Measurements from ENCODE around the gene NCKAP1. TPM values are rescaled to one million over a fixed set of nuclear protein-coding genes. Genes with fewer than 3 reads are reported as not detected.
"Not testable (repeated sequence)": the region's sequence is repeated elsewhere in the genome, so short reads cannot be mapped to it uniquely, and the experiment has no call there.

NCKAP1 gene
- polyA plus RNA-seq, 3 donors from 2014 or later = 0.52 to 3.7 (median 2.2) TPM

DNA sequence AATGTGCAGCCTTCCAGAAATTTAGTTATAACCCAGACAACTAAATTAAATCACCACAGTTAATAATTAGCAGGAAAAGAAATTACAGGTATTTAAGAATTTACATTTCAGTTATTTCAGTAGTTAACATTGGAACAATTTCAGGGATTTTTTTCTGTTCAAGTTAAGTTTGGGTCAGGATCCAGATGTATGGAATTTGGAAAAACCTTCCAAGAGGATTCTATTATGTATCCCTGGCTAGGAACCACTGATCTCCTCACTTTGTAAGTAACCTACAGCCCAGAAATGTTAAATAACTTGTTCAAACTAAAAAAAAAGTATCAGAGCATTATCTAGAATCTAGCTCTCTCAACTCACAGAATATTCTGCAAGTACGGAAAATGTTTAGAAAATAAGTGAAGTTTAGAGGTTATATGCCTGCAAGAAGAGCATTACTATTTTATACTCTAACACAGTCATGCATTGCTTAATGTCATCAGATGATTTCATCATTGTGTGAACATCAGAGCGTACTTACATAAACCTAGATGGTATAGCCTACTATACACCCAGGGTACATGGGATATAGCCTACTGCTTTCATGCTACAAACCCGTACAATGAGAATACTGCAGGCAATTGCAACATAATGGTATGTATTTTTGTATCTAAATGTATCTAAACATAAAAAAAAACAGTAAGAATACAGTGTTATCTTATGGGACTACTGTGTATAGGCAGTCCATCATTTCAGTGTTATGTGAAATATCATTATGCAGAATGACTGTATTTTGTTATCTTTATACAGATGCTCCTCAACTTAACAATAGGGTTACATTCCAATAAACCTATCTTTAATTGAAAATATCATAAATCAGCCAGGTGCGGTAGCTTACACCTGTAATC is 6.1 kb downstream of the NCKAP1 start:
- no peak overlapping the region for H3K4me3 Mint-ChIP-seq
- H3K9me3 Mint-ChIP-seq = no peaks in the 10 kb centered on the region
- H3K4me1 Mint-ChIP-seq = peaks cover 20 to 23% of the 10 kb centered on the region in 2 donors
- H3K27me3 Mint-ChIP-seq (ENCODE audit: low read depth in 3 of 3) = peaks cover 14 to 20% (median 17%) of the 10 kb centered on the region in 3 donors
- no peaks in the 10 kb centered on the region for H3K36me3 Mint-ChIP-seq
- DNase-seq = no peak
- no peak overlapping the region for H3K27ac Mint-ChIP-seq

- Mint-ChIP-seq H3K4me3 (no peak overlapping the region), H3K27ac (no peak overlapping the region), H3K27me3 (ENCODE audit: low read depth in 3 of 3) (peaks cover 6 to 11% (median 8%) of the 10 kb centered on the region in 3 donors), H3K9me3 (no peaks in the 10 kb centered on the region), H3K36me3 (peaks cover 0 to 2% (median 0%) of the 10 kb centered on the region in 3 donors), H3K4me1 (peaks cover 0 to 3% of the 10 kb centered on the region in 2 donors)
- no peak for DNase-seq
Observed at GRCh38 chr2:183029219-183029618, 9.0 kb downstream of the NCKAP1 start.

- H3K36me3 Mint-ChIP-seq = peaks cover 0 to 2% (median 0%) of the 10 kb centered on the region in 3 donors
- no peaks in the 10 kb centered on the region for H3K9me3 Mint-ChIP-seq
- peaks cover 5 to 8% (median 7%) of the 10 kb centered on the region in 3 donors for H3K27me3 Mint-ChIP-seq (ENCODE audit: low read depth in 3 of 3)
- no peak overlapping the region for H3K27ac Mint-ChIP-seq
- no peak overlapping the region for H3K4me3 Mint-ChIP-seq
- no peaks in the 10 kb centered on the region for H3K4me1 Mint-ChIP-seq
- DNase-seq = no peak
Observed at GRCh38 chr2:183028108-183028507, 10.1 kb downstream of the NCKAP1 start.

DNA sequence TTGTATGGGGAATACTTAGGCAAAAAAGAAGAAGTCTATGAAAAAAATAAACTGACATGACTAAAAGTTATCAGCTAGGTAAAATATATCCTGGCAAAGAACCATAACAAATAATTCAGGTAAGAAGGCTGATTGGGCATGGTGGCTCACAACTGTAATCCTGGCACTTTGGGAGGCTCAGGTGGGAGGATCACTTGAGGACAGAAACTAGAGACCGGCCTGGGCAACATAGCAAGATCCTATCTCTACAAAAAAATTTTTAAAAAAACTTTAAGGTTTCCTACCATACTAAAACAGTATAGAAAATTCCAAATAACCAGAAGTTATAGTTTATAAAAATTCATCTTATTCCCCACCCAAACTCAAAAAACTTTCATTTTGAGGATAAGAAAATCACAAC is 10.8 kb downstream of the NCKAP1 start:
- DNase-seq = no peak
- Mint-ChIP-seq H3K4me3 (no peak overlapping the region), H3K27me3 (ENCODE audit: low read depth in 3 of 3) (peaks cover 3 to 8% (median 5%) of the 10 kb centered on the region in 3 donors), H3K4me1 (no peaks in the 10 kb centered on the region), H3K27ac (no peak overlapping the region), H3K9me3 (no peaks in the 10 kb centered on the region), H3K36me3 (peaks cover 0 to 5% (median 2%) of the 10 kb centered on the region in 3 donors)

GRCh38 chr2:183026424-183026823 is 11.8 kb downstream of the NCKAP1 start:
- no peak overlapping the region for H3K27ac Mint-ChIP-seq
- no peak for DNase-seq
- H3K4me1 Mint-ChIP-seq = peaks cover 0 to 3% of the 10 kb centered on the region in 2 donors
- H3K4me3 Mint-ChIP-seq = no peak overlapping the region
- no peaks in the 10 kb centered on the region for H3K9me3 Mint-ChIP-seq
- peaks cover 5 to 9% (median 7%) of the 10 kb centered on the region in 3 donors for H3K36me3 Mint-ChIP-seq
- peaks cover 2 to 8% (median 3%) of the 10 kb centered on the region in 3 donors for H3K27me3 Mint-ChIP-seq (ENCODE audit: low read depth in 3 of 3)

DNA sequence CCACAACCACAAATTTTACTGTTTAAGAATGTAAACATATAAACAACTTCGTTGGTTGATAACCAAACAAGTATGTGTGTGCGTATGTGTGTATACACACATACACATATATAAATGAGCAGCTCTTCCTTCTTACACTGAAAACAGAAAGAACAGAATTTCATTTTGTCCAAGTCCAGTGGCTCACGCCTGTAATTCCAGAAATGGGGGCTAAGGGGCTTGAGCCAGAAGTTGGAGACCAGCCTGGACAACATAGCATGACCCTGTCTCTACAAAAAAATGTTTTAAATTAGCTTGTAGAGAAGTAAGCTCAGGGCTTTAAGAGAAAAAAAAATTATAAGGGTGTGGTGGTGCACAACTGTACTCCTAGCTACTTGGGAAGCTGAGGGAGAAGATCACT is 12.3 kb downstream of the NCKAP1 start:
- peaks cover 5 to 10% (median 7%) of the 10 kb centered on the region in 3 donors for H3K36me3 Mint-ChIP-seq
- H3K9me3 Mint-ChIP-seq = no peaks in the 10 kb centered on the region
- peaks cover 2 to 8% (median 3%) of the 10 kb centered on the region in 3 donors for H3K27me3 Mint-ChIP-seq (ENCODE audit: low read depth in 3 of 3)

GRCh38 chr2:183024339-183025095 is 13.7 kb downstream of the NCKAP1 start:
- no peak for DNase-seq
- H3K36me3 Mint-ChIP-seq = peaks cover 7 to 13% (median 8%) of the 10 kb centered on the region in 3 donors
- H3K4me1 Mint-ChIP-seq = peaks cover 0 to 4% of the 10 kb centered on the region in 2 donors
- H3K9me3 Mint-ChIP-seq = no peaks in the 10 kb centered on the region
- peaks cover under 1 to 3% (median 2%) of the 10 kb centered on the region in 3 donors for H3K27me3 Mint-ChIP-seq (ENCODE audit: low read depth in 3 of 3)
- H3K27ac Mint-ChIP-seq = no peak overlapping the region
- H3K4me3 Mint-ChIP-seq = no peak overlapping the region

More for the DNA sequence above, 12.3 kb downstream of the NCKAP1 start:
- H3K27ac Mint-ChIP-seq = no peak overlapping the region
- no peak overlapping the region for H3K4me3 Mint-ChIP-seq
- H3K4me1 Mint-ChIP-seq = peaks cover 0 to 4% of the 10 kb centered on the region in 2 donors
- no peak for DNase-seq

DNA sequence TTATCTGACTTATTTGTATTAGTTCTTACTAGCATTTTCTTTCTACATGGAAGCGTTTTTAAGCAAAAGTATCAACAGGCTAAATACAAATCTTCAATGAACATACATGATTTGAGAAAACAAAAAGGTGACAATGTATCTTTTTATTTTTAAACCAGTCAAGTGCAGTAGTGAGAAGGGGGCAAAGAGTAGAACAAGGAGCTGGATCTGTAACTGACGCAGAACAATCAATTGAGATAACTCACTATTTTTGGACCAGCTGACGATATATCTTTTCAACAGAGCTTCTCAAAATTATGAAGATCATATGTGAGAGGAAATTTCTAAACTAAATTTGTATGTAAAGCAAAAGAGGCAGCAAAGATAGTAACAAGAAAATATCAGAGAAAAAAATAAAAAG is 15.5 kb downstream of the NCKAP1 start:
- Mint-ChIP-seq H3K36me3 (peaks cover 7 to 13% (median 8%) of the 10 kb centered on the region in 3 donors), H3K27me3 (ENCODE audit: low read depth in 3 of 3) (peaks cover 0 to 3% (median 2%) of the 10 kb centered on the region in 3 donors), H3K9me3 (no peaks in the 10 kb centered on the region), H3K4me1 (peaks cover 0 to 4% of the 10 kb centered on the region in 2 donors), H3K4me3 (no peak overlapping the region), H3K27ac (no peak overlapping the region)
- DNase-seq = no peak

- Mint-ChIP-seq H3K27me3 (ENCODE audit: low read depth in 3 of 3) (no peaks in the 10 kb centered on the region), H3K9me3 (no peaks in the 10 kb centered on the region), H3K4me1 (peaks cover 0 to 4% of the 10 kb centered on the region in 2 donors), H3K4me3 (no peak overlapping the region), H3K36me3 (peaks cover 8 to 15% (median 10%) of the 10 kb centered on the region in 3 donors), H3K27ac (no peak overlapping the region)
- DNase-seq = no peak
Observed at GRCh38 chr2:183021613-183022012, 16.6 kb downstream of the NCKAP1 start.

DNA sequence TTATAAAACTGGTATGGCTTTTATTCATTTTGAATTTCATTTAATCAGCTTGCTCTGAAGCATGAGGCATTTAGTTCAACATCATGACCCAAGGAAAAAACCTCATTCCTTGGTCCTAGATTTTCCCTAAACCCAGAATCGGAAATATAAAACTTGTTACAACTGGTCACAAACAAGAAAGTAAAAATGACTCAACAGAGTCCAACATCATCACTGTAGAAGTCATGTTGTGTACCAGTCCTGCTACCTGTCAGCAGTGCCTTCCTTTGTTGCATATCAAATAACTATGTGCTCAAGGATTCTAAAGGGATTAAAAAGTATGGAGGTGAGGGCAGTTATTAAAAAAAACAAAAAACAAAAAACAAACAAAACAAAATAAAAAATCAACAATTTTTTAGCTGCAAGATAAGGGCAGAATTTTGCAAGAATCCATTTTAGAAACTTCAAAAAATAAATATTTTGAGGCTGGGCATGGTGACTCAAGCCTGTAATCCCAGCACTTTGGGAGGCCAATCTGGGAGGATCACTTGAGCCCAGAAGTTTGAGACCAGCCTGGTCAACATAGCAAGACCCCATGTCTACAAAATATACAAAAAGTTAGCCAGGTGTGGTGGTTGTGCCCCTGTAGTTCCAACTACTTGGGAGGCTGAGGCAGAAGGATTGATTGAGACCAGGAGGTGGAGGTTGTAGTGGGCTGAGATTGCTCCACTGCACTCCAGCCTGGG is 18.4 kb downstream of the NCKAP1 start:
- Mint-ChIP-seq H3K27me3 (ENCODE audit: low read depth in 3 of 3) (peaks cover 0 to 2% (median 0%) of the 10 kb centered on the region in 3 donors), H3K4me3 (no peak overlapping the region), H3K27ac (no peak overlapping the region), H3K36me3 (peaks cover 11 to 16% (median 13%) of the 10 kb centered on the region in 3 donors), H3K4me1 (peaks cover 0 to 4% of the 10 kb centered on the region in 2 donors), H3K9me3 (no peaks in the 10 kb centered on the region)
- no peak for DNase-seq

DNA sequence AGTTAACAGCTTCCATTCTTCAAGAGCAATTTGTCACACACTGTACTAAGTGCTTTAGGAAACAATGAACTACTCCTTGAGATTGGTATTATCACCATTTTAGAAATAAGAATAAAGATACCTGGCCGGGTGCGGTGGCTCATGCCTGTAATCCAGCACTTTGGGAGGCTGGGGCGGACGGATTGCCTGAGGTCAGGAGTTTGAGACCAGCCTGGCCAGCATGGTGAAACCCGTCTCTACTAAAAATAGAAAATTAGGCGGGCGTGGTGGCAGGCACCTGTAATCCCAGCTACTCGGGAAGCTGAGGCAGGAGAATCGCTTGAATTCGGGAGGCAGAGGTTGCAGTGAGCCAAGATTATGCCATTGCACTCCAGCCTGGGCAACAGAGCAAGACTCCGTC is 20.4 kb downstream of the NCKAP1 start:
- DNase-seq; H3K27me3 Mint-ChIP-seq (ENCODE audit: low read depth in 3 of 3); H3K4me3 Mint-ChIP-seq; H3K27ac Mint-ChIP-seq; H3K4me1 Mint-ChIP-seq; H3K9me3 Mint-ChIP-seq: not testable (repeated sequence)
- peaks cover 10 to 18% (median 13%) of the 10 kb centered on the region in 3 donors for H3K36me3 Mint-ChIP-seq

DNA sequence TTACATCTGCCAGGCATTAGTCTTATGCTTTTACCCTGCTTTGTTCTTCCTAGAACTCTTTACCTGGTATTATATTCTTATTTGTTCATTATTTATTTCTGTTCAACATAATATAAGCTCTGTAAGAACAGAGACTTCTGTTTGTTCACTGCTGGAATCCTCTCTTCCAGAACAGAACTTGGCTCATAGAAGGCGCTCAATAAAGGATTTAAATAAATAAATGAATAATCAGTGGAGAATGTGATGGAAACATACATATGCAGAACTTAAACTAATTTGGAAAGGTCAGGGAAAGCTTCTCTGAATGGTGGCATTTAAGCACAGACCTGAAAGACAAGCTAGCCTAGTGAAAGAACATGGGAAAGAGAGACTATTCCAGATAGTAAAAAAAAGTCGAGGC is 24.3 kb downstream of the NCKAP1 start:
- peaks cover 3 to 9% (median 6%) of the 10 kb centered on the region in 3 donors for H3K36me3 Mint-ChIP-seq
- no peaks in the 10 kb centered on the region for H3K9me3 Mint-ChIP-seq
- no peak overlapping the region for H3K27ac Mint-ChIP-seq
- no peak for DNase-seq
- peaks cover 0 to 6% (median 0%) of the 10 kb centered on the region in 3 donors for H3K27me3 Mint-ChIP-seq (ENCODE audit: low read depth in 3 of 3)
- peaks cover 5 to 6% of the 10 kb centered on the region in 2 donors for H3K4me1 Mint-ChIP-seq
- H3K4me3 Mint-ChIP-seq = no peak overlapping the region

- no peak for DNase-seq
- Mint-ChIP-seq H3K36me3 (peaks cover 3 to 8% (median 5%) of the 10 kb centered on the region in 3 donors), H3K27me3 (ENCODE audit: low read depth in 3 of 3) (peaks cover 0 to 6% (median 0%) of the 10 kb centered on the region in 3 donors), H3K27ac (no peak overlapping the region), H3K4me3 (no peak overlapping the region), H3K9me3 (no peaks in the 10 kb centered on the region), H3K4me1 (peaks cover 5 to 6% of the 10 kb centered on the region in 2 donors)
Observed at GRCh38 chr2:183011743-183012142, 26.5 kb downstream of the NCKAP1 start.
